HepG2 (cell line): Measurements from ENCODE around the gene ADGRL1. TPM values are rescaled to one million over a fixed set of nuclear protein-coding genes. Genes with fewer than 3 reads are reported as not detected.

ENCODE experiments used
- ATAC-seq: fragments of 200-7000 bp; cut with Tn5 transposase; 3 replicates; pipeline ENCODE4 v1.9.1; 2020; ENCODE audit warnings: mild to moderate bottlenecking, moderate library complexity
- BruUV-seq: library from RNA; stranded (reverse); fragments of 400-500 nt; replicated peaks from 2 replicates; lab custom pipeline; 2021; lab: Mats Ljungman, UMichigan
- CTCF ChIA-PET: fragments of 300-600 bp; formaldehyde crosslinking; extraction: SDS; loops from one replicate; lab custom pipeline; 2021; ENCODE audit warnings: low total read pairs, inconsistent platforms, low intra/inter-chr PET ratio; lab: Yijun Ruan, JAX
- POLR2A ChIA-PET: fragments of 350-600 bp; sonication (Branson Sonifier 250); formaldehyde crosslinking; loops from one replicate; lab custom pipeline; 2020; ENCODE audit warnings: antibody characterized with exemption, inconsistent platforms; lab: Yijun Ruan, JAX
- DNase-seq: peaks from one replicate; pipeline ENCODE4 v3.0.0-alpha.2; 2015; ENCODE audit warnings: low spot score
- FAIRE-seq: peaks from 3 replicates; lab custom pipeline; 2011; peaks lifted over from hg19 to GRCh38; lab: Jason Lieb, UNC
- H2AFZ ChIP-seq: one replicate; pipeline ENCODE4 v1.6.1; 2011; ENCODE audit warnings: low read length, inconsistent platforms
- H3K27ac ChIP-seq: fragments of 300-600 bp; 3 replicates; pipeline ENCODE4 v1.8.0; 2011; ENCODE audit warnings: mixed run types, mild to moderate bottlenecking, mixed read lengths, low read length, inconsistent platforms; ENCODE audit not compliant: insufficient read depth; ENCODE audit errors: extremely low read length
- H3K27me3 ChIP-seq, 2 experiments: fragments of 200-600 bp in 1 of 2; 2 replicates in 1 of 2; 3 replicates in 1 of 2; pipeline versions ENCODE4 v1.6.0 to v1.8.0; 2011; ENCODE audit warnings: low read length in 2 of 2, mild to moderate bottlenecking in 2 of 2, moderate library complexity in 2 of 2, inconsistent platforms in 1 of 2; ENCODE audit not compliant: insufficient read depth in 2 of 2, control insufficient read depth in 1 of 2
- H3K36me3 ChIP-seq, 2 experiments: fragments of 200-600 bp in 1 of 2; replicated peaks in 1 of 2; 2 replicates in 1 of 2; 3 replicates in 1 of 2; pipeline versions ENCODE4 v1.5.1 to v1.8.0; 2011; ENCODE audit warnings: low read length in 2 of 2, inconsistent platforms in 1 of 2; ENCODE audit not compliant: insufficient read depth in 2 of 2, control insufficient read depth in 1 of 2
- H3K4me1 ChIP-seq: 2 replicates; pipeline ENCODE4 v1.5.1; 2012; ENCODE audit warnings: low read length, inconsistent platforms; ENCODE audit not compliant: insufficient read depth
- H3K4me2 ChIP-seq: 2 replicates; pipeline ENCODE4 v1.6.0; 2011; ENCODE audit warnings: low read depth, low read length, inconsistent platforms
- H3K4me3 ChIP-seq, 3 experiments: fragments of 200-600 bp in 1 of 3; sonication (generic), shearing (Covaris generic) in 1 of 3; replicated peaks in 1 of 3; 2 replicates each; pipeline ENCODE4 v1.5.1; 2011 to 2016; ENCODE audit warnings: low read length in 3 of 3, inconsistent platforms in 2 of 3, low read depth in 2 of 3, mild to moderate bottlenecking in 2 of 3, control low read depth in 1 of 3, mixed read lengths in 1 of 3; ENCODE audit not compliant: insufficient read depth in 1 of 3
- H3K79me2 ChIP-seq: one replicate; pipeline ENCODE4 v1.6.1; 2011; ENCODE audit warnings: low read length, inconsistent platforms; ENCODE audit not compliant: insufficient read depth
- H3K9ac ChIP-seq: 2 replicates; pipeline ENCODE4 v1.6.0; 2011; ENCODE audit warnings: mild to moderate bottlenecking, low read depth, low read length, inconsistent platforms; ENCODE audit not compliant: insufficient read depth
- H3K9me3 ChIP-seq: 2 replicates; pipeline ENCODE4 v1.5.1; 2012; ENCODE audit warnings: mild to moderate bottlenecking, low read length
- H4K20me1 ChIP-seq: 2 replicates; pipeline ENCODE4 v1.6.0; 2011; ENCODE audit warnings: inconsistent platforms, mild to moderate bottlenecking, low read length, moderate library complexity; ENCODE audit not compliant: insufficient read depth
- CENPT ChIP-seq: sonication (generic); formaldehyde crosslinking; IDR thresholded peaks from 2 replicates; pipeline ENCODE4 v1.8.0; 2022; ENCODE audit warnings: low read depth, mild to moderate bottlenecking, moderate library complexity, missing genetic modification reagents
- CREB3 ChIP-seq: sonication (generic); formaldehyde crosslinking; IDR thresholded peaks from 2 replicates; pipeline ENCODE4 v1.5.0; 2020; ENCODE audit warnings: missing genetic modification reagents
- DR1 ChIP-seq: sonication (generic); formaldehyde crosslinking; IDR thresholded peaks from 2 replicates; pipeline ENCODE4 v1.8.0; 2021; ENCODE audit warnings: mild to moderate bottlenecking, missing genetic modification reagents, inconsistent platforms
- KLF9 ChIP-seq: IDR thresholded peaks from 2 replicates; pipeline ENCODE4 v1.6.1; 2016; ENCODE audit warnings: low read depth
- NAIF1 ChIP-seq: sonication (generic); formaldehyde crosslinking; IDR thresholded peaks from 2 replicates; pipeline ENCODE4 v1.5.0; 2020; ENCODE audit warnings: mild to moderate bottlenecking, missing genetic modification reagents, borderline replicate concordance
- NBN ChIP-seq: fragments of 450-650 bp; conservative IDR thresholded peaks from 2 replicates; pipeline ENCODE4 v1.6.1; 2017
- PBX2 ChIP-seq: IDR thresholded peaks from 2 replicates; pipeline ENCODE4 v1.6.1; 2016; ENCODE audit warnings: control low read depth
- POLR2AphosphoS5 ChIP-seq: IDR thresholded peaks from 2 replicates; pipeline ENCODE4 v1.6.1; 2012; ENCODE audit warnings: low read depth, low read length
- SNAPC2 ChIP-seq: sonication (generic); formaldehyde crosslinking; IDR thresholded peaks from 2 replicates; pipeline ENCODE4 v1.8.1; 2022; ENCODE audit warnings: mild to moderate bottlenecking, missing genetic modification reagents
- SRY ChIP-seq: sonication (generic); formaldehyde crosslinking; IDR thresholded peaks from 2 replicates; pipeline ENCODE4 v1.8.0; 2022; ENCODE audit warnings: mild to moderate bottlenecking, missing genetic modification reagents
- ZSCAN12 ChIP-seq: sonication (generic); formaldehyde crosslinking; IDR thresholded peaks from 2 replicates; pipeline ENCODE4 v1.9.0; 2021; ENCODE audit warnings: mild to moderate bottlenecking, missing genetic modification reagents
- WGBS: methylation state at CpG from one replicate; pipeline ENCODE4 v1.1.6; 2017; ENCODE audit warnings: low lambda C conversion rate; 5-methylcytosine and 5-hydroxymethylcytosine counted together
- in situ Hi-C: cut with HindIII; loops from 2 replicates; pipeline ENCODE4 v1.10.0; 2017; ENCODE audit warnings: low pct_unique_long_range_greater_than_20kb; ENCODE audit not compliant: extremely low pct_ligation_motif_present
- intact Hi-C: fragments of 100-400 bp; cut with micrococcal nuclease; formaldehyde crosslinking; loops from one replicate; pipeline ENCODE4 v1.10.0; 2022; ENCODE audit not compliant: unreplicated experiment
- polyA plus RNA-seq, 8 experiments: library from polyadenylated mRNA; depleted of rRNA in 3 of 8; stranded (reverse) in 7 of 8; unstranded in 1 of 8; fragments of >200 nt; fragmentation: Illumina TruSeq in 4 of 8; extraction: Trizol in 4 of 8; gene quantifications; 2 replicates each; pipeline versions ENCODE4 v1.2.1 to v1.2.3, GENCODE V29; 2011 to 2016; ENCODE audit warnings: low read depth in 4 of 8, missing spikeins in 1 of 8, mixed read lengths in 1 of 8; ENCODE audit not compliant: insufficient read depth in 1 of 8
- total RNA-seq, 5 experiments: library from RNA; depleted of rRNA; stranded (reverse); fragments of >200 nt; fragmentation: Illumina TruSeq; extraction: Trizol; gene quantifications; 2 replicates each; pipeline ENCODE4 v1.2.3, GENCODE V29; 2016; ENCODE audit warnings: low read depth in 1 of 5

ADGRL1 gene
- total and polyA plus RNA-seq, 2 of the 13 experiments (the other 11 are each of a cell fraction or from before 2014, with no cell fraction given): 0.49 to 1.7 TPM

GRCh38 chr19:14120497-14120780 lies 85.5 kb downstream of the ADGRL1 start:
- Histone ChIP-seq H3K27ac (no peak overlapping the region), H3K79me2 (peaks cover 12% of the 10 kb centered on the region), H4K20me1 (no peaks in the 10 kb centered on the region), H3K4me1 (peaks cover 32% of the 10 kb centered on the region), H3K36me3 (peaks cover 0 to 4% of the 10 kb centered on the region in 2 experiments; a peak in 2 of 5 replicates), H3K4me3 (no peak overlapping the region), H3K27me3 (no peaks in the 10 kb centered on the region; a peak in 1 of 5 replicates), H2AFZ (no peak overlapping the region), H3K9me3 (no peaks in the 10 kb centered on the region), H3K4me2 (no peak overlapping the region), H3K9ac (no peak overlapping the region)
- DNase-seq (no peak), ATAC-seq (no peak), FAIRE-seq (no peak)
- ChIA-PET POLR2A (no interaction called here), CTCF (no interaction called here)
- intact Hi-C loops (no loop called here), in situ Hi-C loops (no loop called here)
- TF ChIP-seq DR1 (no peak), SNAPC2 (CRISPR knock-in tag) (no peak), KLF9 (CRISPR knock-in tag) (no peak), ZSCAN12 (no peak), NBN (no peak)
- WGBS: 100% methylated on average over 7 of the region's 7 CpGs
- BruUV-seq: no TSS peak

- no peak overlapping the region for H3K27ac ChIP-seq
- ChIA-PET CTCF (no interaction called here), POLR2A (interaction anchor here (2.5 kb wide), 1 partner anchor 17 kb away, joined by 21 read pairs; the partner anchor contains the start of gene ASF1B)
- ATAC-seq (no peak), DNase-seq (no peak), FAIRE-seq (no peak)
- H2AFZ ChIP-seq: no peak overlapping the region
- H3K9ac ChIP-seq: peak overlapping the region; percentile 89; the same call in 1 of the 2 replicates
- TF ChIP-seq PBX2 (CRISPR knock-in tag): peak; percentile 49; the same call in 1 of the 2 replicates
- no peak for TF ChIP-seq SRY (CRISPR knock-in tag)
- no peak for TF ChIP-seq CENPT (CRISPR knock-in tag)
- no peak for TF ChIP-seq POLR2AphosphoS5
- no peak for TF ChIP-seq CREB3
- TF ChIP-seq NAIF1 (CRISPR knock-in tag): no peak
- H3K9me3 ChIP-seq: no peaks in the 10 kb centered on the region
- peak overlapping the region; percentile 100 for H3K4me2 ChIP-seq
- intact Hi-C loops: loop anchor here (5.0 kb wide), 1 partner anchor 38 kb away; no protein-coding TSS in a partner anchor
- H3K36me3 ChIP-seq: peaks cover 0 to 4% of the 10 kb centered on the region in 2 experiments; a peak in 2 of 5 replicates
- in situ Hi-C loops: no loop called here
- peaks cover 33% of the 10 kb centered on the region for H3K4me1 ChIP-seq
- no peaks in the 10 kb centered on the region; a peak in 1 of 5 replicates for H3K27me3 ChIP-seq
- WGBS: 90% methylated on average over 4 of the region's 7 CpGs
- no peaks in the 10 kb centered on the region for H4K20me1 ChIP-seq
- peak overlapping the region in 1 of 3 experiments; percentile 4; a peak in 1 of 6 replicates for H3K4me3 ChIP-seq
- peaks cover 12% of the 10 kb centered on the region for H3K79me2 ChIP-seq
- BruUV-seq: no TSS peak
These were observed 86.1 kb downstream of the ADGRL1 start for GRCh38 chr19:14119644-14120496.
